Fibroblast of mammary gland (primary cell): ENCODE measurements around the gene N4BP3.
A peak's percentile ranks its signal among the peaks of the same experiment; 100 is the strongest.
"Not testable (repeated sequence)": the region's sequence is repeated elsewhere in the genome, so short reads cannot be mapped to it uniquely, and the experiment has no call there.

Experiments used
- DNase-seq: peaks from one replicate; pipeline ENCODE4 v3.0.0-alpha.2; 2010; ENCODE audit warnings: low read depth
- H3K4me3 ChIP-seq: 2 replicates; pipeline ENCODE4 v1.5.1; 2011; ENCODE audit warnings: low read depth, mild to moderate bottlenecking, low read length, moderate library complexity; ENCODE audit not compliant: control insufficient read depth
- TF ChIP-seq, protein P1 (sequence below): conservative IDR thresholded peaks from 2 replicates; pipeline ENCODE4 v1.5.1; 2011; ENCODE audit warnings: low read depth, low read length, inconsistent platforms; ENCODE audit not compliant: control insufficient read depth, insufficient read depth

N4BP3 gene

DNA sequence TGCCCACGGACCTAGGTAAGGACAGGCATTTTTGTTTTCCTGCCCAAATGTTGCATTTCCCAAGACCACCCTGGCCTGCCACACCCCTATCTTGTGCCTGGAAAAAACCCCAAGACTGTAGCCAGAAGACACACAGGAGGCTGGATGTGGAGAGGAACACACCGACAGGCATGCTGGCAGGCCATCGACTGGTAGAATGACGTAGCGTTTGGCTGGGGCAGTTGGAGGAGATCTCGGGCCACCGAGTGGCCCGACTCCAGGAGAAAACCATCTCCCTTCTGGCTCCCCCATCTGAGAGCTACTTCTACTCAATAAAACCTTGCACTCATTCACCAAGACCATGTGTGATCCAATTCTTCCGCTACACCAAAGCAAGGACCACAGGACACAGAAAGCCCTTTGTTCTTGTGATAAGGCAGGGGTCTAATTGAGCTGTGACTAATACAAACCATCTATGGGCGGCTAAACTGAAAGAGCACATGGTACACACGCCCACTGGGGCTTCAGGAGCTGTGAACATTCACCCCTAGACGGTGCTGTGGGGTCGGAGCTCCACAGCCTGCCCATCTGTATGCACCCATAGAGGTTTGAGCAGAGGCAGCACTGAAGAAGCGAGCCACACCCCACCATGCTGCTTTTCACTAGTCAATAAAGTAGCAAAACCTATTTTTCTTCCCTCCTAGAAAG is 38.9 kb upstream of the N4BP3 start:
- TF ChIP-seq, protein P1, sequence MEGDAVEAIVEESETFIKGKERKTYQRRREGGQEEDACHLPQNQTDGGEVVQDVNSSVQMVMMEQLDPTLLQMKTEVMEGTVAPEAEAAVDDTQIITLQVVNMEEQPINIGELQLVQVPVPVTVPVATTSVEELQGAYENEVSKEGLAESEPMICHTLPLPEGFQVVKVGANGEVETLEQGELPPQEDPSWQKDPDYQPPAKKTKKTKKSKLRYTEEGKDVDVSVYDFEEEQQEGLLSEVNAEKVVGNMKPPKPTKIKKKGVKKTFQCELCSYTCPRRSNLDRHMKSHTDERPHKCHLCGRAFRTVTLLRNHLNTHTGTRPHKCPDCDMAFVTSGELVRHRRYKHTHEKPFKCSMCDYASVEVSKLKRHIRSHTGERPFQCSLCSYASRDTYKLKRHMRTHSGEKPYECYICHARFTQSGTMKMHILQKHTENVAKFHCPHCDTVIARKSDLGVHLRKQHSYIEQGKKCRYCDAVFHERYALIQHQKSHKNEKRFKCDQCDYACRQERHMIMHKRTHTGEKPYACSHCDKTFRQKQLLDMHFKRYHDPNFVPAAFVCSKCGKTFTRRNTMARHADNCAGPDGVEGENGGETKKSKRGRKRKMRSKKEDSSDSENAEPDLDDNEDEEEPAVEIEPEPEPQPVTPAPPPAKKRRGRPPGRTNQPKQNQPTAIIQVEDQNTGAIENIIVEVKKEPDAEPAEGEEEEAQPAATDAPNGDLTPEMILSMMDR = no peak
- no peak overlapping the region for H3K4me3 ChIP-seq
- no peak for DNase-seq

DNA sequence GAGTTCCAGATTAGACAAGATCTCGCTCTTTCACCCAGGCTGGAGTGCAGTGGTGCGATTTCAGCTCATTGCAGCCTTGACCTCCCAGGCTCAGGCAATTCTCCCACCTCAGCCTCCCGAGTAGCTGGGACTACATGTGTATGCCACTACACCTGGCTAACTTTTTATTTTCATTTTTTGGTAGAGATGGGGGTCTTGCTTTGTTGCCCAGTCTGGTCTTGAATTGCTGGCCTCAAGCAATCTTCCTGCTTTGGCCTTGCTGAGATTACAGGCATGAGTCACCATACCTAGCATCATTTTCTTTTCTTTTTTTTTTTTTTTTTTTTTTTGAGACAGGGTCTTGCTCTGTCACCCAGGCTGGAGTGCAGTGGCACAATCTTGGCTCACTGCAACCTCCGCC is 36.4 kb upstream of the N4BP3 start:
- DNase-seq, H3K4me3 ChIP-seq: not testable (repeated sequence)

DNA sequence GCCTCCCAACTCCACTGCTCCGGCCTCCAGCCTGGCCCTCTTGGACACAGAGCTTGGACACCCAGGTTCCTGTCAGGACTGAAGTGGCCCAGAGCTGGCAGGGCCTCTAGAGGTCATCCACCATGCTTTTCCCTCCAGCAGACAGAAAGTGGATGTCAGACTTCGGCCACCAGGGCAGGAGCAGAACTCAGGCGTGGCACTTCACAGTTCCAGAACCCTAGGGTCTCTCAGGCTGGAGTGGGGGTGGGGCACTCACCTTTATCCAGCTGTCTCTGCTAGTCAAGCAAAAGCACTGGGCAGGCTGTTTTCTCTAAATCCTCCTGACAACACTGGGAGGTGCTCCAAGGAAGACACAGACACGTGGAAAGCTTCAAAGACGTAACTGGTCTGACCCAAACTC is 35.6 kb upstream of the N4BP3 start:
- TF ChIP-seq, protein P1 = no peak
- DNase-seq = no peak
- no peak overlapping the region for H3K4me3 ChIP-seq

DNA sequence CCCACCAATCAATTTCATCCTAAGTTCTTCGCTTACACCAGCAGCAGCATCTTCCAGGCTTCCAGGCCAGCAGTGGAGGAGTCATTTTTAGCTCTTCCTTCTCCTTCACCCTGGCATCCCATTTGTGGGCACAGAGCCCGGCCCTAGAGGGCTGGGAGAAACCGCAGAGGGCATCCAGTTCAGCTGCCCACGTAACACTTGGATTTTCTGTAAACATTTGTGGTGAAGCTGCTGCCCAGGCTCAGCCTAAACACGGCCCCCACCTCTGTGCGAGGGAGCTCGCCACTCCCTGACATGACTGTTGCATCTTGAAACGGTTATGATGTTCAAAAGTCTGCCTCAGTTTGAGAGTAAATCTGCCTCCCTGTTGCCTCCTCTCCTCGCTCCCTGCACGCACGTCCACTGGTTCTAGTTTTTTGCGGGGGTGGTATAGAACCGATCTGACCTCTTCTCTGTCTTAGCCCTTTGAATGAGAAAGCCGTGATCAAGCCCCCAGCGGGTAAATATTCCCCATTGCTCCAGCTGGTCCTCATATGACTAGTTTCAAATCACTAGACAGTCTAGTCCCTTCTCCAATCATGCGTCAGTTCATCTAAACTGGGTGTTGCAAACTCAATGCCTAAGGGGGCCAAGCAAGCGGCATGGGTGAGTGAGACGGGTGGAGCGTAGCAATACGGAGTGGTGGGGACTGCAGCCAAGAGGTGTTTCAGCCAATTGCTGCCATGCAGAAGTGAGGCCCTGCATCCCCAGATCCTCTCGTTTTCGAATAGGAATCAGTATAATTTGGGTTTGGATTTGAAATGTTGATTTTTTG is 34.9 kb upstream of the N4BP3 start:
- peak; percentile 87 for DNase-seq
- H3K4me3 ChIP-seq = no peak overlapping the region
- TF ChIP-seq, protein P1 = no peak

DNA sequence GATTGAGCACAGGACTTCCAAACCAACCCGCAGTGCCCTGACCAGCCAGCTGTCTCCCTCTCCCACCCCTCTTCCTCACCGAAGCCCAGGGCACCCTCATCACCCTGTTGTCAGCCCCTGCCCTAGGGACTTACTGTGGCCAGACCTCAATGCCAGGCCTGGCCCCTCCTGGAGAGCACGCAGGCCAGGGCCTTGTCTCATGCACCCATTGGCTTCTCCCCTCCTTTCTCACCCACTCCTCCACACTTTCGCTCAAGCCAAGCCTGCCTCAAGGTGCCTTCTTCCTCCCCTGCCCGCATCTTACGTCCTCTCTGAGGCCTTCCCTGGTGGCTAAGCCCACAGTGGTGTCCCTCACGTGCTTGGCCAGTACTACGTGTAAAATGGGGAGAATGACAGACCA is 33.3 kb upstream of the N4BP3 start:
- no peak overlapping the region for H3K4me3 ChIP-seq
- DNase-seq = no peak
- TF ChIP-seq, protein P1 = no peak

DNA sequence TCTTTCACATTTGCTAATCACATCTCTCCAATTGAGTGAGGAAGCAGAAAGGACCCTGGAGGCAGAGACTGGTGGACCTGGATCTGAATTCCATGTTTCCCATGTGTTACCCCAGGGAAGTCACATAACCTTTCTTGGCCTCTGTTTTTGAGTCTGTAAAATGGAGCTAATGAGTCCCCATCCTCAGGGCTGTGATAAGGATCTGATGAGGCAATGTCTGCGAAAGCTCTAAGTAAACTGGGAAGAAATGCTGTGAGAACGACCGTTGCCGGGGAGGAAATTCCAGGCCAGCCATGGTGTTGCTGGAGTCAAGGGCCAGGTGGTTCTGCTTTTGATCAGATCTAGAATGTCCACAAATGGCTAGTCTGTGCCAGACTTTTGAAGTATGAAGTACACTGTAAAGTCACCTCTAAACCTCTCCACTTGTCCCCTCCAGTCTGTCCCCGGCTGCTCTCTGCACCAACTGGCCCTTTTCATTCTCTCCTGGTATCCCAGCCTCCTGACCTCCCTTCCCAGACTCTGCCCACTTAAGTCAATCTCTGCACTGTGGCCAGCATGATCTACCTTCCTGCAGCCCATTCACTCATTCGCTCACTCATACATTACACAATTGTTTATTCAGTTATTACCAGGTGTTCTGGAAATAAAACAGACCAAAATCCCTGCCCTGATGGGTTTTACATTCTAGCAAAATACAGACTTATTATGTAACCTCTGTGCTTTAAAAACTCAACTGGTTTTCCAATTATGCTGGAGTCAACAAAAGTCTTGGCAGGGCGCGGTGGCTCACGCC is 32.5 kb upstream of the N4BP3 start:
- no peak overlapping the region for H3K4me3 ChIP-seq

More for the DNA sequence above, 32.5 kb upstream of the N4BP3 start:
- TF ChIP-seq, protein P1 = no peak
- no peak for DNase-seq
